ENCODE measurements around the gene HDHD5.
A peak's percentile ranks its signal among the peaks of the same experiment; 100 is the strongest.

HDHD5 gene

GRCh38 chr22:17192186-17192585 is 33.1 kb upstream of the HDHD5 start:
- H3K9ac ChIP-seq (ENCODE audit: insufficient read length, low read depth), result no peak overlapping the region
- H3K36me3 ChIP-seq (ENCODE audit: insufficient read depth, insufficient read length, low read length), result peaks cover 12% of the 10 kb centered on the region
- peaks cover 2% of the 10 kb centered on the region for H3K4me1 ChIP-seq (ENCODE audit: insufficient read depth, insufficient read length)
- no peak overlapping the region for H3K4me3 ChIP-seq (ENCODE audit: insufficient read length, low read depth)
- no peaks in the 10 kb centered on the region for H3K9me3 ChIP-seq (ENCODE audit: insufficient read depth, low read length)
- DNase-seq (ENCODE audit: low read depth, low spot score), result no peak
- no peak for TF ChIP-seq ZNF274 (IDR thresholded peaks at IDR 0.05; ENCODE audit: low read depth, low read length)
- TF ChIP-seq YY1 (IDR thresholded peaks at IDR 0.05; ENCODE audit: insufficient read depth, insufficient read length), result no peak
- H3K27me3 ChIP-seq (ENCODE audit: insufficient read depth, insufficient read length), result no peaks in the 10 kb centered on the region

- no peaks in the 10 kb centered on the region for H3K9me3 ChIP-seq (ENCODE audit: insufficient read depth, low read length)
- H3K27me3 ChIP-seq (ENCODE audit: insufficient read depth, insufficient read length), result no peaks in the 10 kb centered on the region
- peaks cover 12% of the 10 kb centered on the region for H3K36me3 ChIP-seq (ENCODE audit: insufficient read depth, insufficient read length, low read length)
- no peak overlapping the region for H3K4me3 ChIP-seq (ENCODE audit: insufficient read length, low read depth)
- no peak overlapping the region for H3K9ac ChIP-seq (ENCODE audit: insufficient read length, low read depth)
- H3K4me1 ChIP-seq (ENCODE audit: insufficient read depth, insufficient read length), result peaks cover 2% of the 10 kb centered on the region
- DNase-seq (ENCODE audit: low read depth, low spot score), result no peak
- no peak for TF ChIP-seq ZNF274 (IDR thresholded peaks at IDR 0.05; ENCODE audit: low read depth, low read length)
- no peak for TF ChIP-seq SUZ12 (IDR thresholded peaks at IDR 0.05; ENCODE audit: extremely low read depth, insufficient read depth, insufficient read length)
- no peak for TF ChIP-seq YY1 (IDR thresholded peaks at IDR 0.05; ENCODE audit: insufficient read depth, insufficient read length)
Measured at GRCh38 chr22:17191163-17191784, 32.2 kb upstream of the HDHD5 start.

DNA sequence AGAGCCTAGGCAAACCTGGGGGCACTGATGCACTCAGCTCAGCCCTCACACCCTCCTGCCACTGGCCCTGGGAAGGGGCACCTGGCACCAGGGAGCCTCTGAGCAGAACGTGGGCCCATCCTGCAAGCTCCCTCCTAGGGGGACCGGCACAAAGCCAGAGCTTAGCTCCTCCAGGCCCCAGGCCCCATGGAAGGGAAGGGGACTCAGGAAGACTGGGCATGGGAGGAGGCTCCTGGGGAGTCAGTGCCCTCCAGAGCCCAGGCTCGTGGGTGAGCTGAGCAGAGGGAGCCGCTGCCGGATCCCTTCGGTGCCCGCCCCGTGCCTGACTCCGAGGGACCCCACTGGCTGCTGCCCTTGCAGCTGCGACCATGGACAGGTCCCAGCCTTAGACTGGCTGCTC is 31.6 kb upstream of the HDHD5 start:
- H3K36me3 ChIP-seq (ENCODE audit: insufficient read depth, insufficient read length, low read length), result peaks cover 16% of the 10 kb centered on the region
- H3K9me3 ChIP-seq (ENCODE audit: insufficient read depth, low read length), result no peaks in the 10 kb centered on the region
- H3K27me3 ChIP-seq (ENCODE audit: insufficient read depth, insufficient read length), result no peaks in the 10 kb centered on the region
- no peak for DNase-seq (ENCODE audit: low read depth, low spot score)
- H3K9ac ChIP-seq (ENCODE audit: insufficient read length, low read depth), result no peak overlapping the region
- peaks cover 2% of the 10 kb centered on the region for H3K4me1 ChIP-seq (ENCODE audit: insufficient read depth, insufficient read length)
- no peak for TF ChIP-seq YY1 (IDR thresholded peaks at IDR 0.05; ENCODE audit: insufficient read depth, insufficient read length)
- no peak for TF ChIP-seq ZNF274 (IDR thresholded peaks at IDR 0.05; ENCODE audit: low read depth, low read length)
- no peak for TF ChIP-seq SUZ12 (IDR thresholded peaks at IDR 0.05; ENCODE audit: extremely low read depth, insufficient read depth, insufficient read length)
- H3K4me3 ChIP-seq (ENCODE audit: insufficient read length, low read depth), result no peak overlapping the region

- no peak for TF ChIP-seq ZNF274 (IDR thresholded peaks at IDR 0.05; ENCODE audit: low read depth, low read length)
- Histone ChIP-seq H3K27me3 (ENCODE audit: insufficient read depth, insufficient read length) (no peaks in the 10 kb centered on the region), H3K4me3 (ENCODE audit: insufficient read length, low read depth) (no peak overlapping the region), H3K9ac (ENCODE audit: insufficient read length, low read depth) (no peak overlapping the region), H3K9me3 (ENCODE audit: insufficient read depth, low read length) (no peaks in the 10 kb centered on the region), H3K36me3 (ENCODE audit: insufficient read depth, insufficient read length, low read length) (peaks cover 2% of the 10 kb centered on the region), H3K4me1 (ENCODE audit: insufficient read depth, insufficient read length) (no peaks in the 10 kb centered on the region)
- DNase-seq (ENCODE audit: low read depth, low spot score), result no peak
Measured at GRCh38 chr22:17176715-17177114, 17.6 kb upstream of the HDHD5 start.

- Histone ChIP-seq H3K4me3 (ENCODE audit: insufficient read length, low read depth) (peak overlapping the region; percentile 63), H3K9ac (ENCODE audit: insufficient read length, low read depth) (peak overlapping the region; percentile 79), H3K27me3 (ENCODE audit: insufficient read depth, insufficient read length) (no peaks in the 10 kb centered on the region), H3K4me1 (ENCODE audit: insufficient read depth, insufficient read length) (no peaks in the 10 kb centered on the region), H3K36me3 (ENCODE audit: insufficient read depth, insufficient read length, low read length) (no peaks in the 10 kb centered on the region), H3K9me3 (ENCODE audit: insufficient read depth, low read length) (no peaks in the 10 kb centered on the region)
- no peak for DNase-seq (ENCODE audit: low read depth, low spot score)
- TF ChIP-seq YY1 (IDR thresholded peaks at IDR 0.05; ENCODE audit: insufficient read depth, insufficient read length), result no peak
- TF ChIP-seq ZNF274 (IDR thresholded peaks at IDR 0.05; ENCODE audit: low read depth, low read length), result no peak
- no peak for TF ChIP-seq SUZ12 (IDR thresholded peaks at IDR 0.05; ENCODE audit: extremely low read depth, insufficient read depth, insufficient read length)
Measured at GRCh38 chr22:17172029-17172833, 13.2 kb upstream of the HDHD5 start.

DNA sequence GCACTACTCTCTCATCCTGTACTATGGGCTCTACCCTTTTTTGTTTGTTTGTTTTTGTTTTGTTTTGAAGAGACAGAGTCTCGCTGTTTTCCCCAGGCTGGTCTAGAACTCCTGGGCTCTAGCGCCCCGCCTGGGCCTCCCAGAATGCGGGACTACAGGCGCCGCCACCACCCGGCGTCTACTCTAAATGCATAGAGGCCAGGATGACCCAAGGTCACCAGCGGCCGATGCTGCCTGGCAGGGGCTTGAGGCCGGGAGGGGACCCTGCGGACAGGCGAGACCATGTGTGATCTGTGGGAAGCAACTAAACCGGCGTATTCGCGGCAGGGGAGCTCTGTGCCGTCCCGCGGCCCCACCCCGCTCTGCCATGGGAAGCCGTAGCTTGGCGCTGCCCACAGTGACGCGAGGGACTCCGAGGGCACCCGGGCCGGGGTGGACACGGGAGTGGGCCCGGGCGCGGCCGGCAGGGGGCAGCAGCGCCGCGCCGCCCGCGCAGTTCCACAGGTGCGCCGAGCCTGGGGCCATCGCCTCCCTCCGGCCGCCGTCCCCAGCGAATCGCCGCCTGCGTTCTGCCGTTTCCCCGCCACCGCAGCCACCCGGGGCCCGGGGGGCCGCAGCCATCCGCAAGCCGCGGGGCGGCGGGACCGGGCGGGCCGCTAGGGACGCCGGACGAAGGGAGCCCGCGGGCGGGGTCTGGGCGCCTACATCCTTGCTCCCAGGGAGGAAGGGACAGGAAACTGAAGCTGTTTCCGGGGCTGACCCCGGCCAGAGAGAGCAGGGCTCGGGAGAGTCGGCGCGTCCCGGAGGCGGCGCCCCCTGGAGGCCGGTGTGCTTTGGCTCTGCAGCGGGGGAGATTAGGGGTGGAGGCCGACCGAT is 12.3 kb upstream of the HDHD5 start:
- DNase-seq (ENCODE audit: low read depth, low spot score), result peak; percentile 69

DNA sequence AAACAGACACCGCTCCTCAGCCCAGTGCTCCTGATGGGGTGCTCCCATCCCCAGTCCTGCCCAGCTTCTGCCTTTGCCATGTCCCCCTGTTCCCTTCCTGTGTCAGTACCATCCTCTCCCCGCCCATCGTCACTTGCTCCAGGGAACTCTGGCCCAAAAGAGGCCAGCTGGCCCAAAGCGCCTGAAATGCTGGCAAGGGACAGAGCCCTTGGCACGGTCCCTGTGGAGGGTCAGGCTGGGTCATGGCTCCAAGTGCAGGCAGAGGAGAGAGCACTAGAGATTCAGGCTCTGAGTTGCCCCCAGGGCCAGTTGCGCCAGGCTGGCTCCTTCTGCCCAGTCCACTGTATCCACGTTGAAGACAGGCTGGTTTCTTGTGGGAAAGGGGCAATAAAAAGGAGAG is 8.4 kb upstream of the HDHD5 start:
- Histone ChIP-seq H3K9me3 (ENCODE audit: insufficient read depth, low read length) (no peaks in the 10 kb centered on the region), H3K4me1 (ENCODE audit: insufficient read depth, insufficient read length) (no peaks in the 10 kb centered on the region), H3K4me3 (ENCODE audit: insufficient read length, low read depth) (no peak overlapping the region), H3K36me3 (ENCODE audit: insufficient read depth, insufficient read length, low read length) (no peaks in the 10 kb centered on the region), H3K9ac (ENCODE audit: insufficient read length, low read depth) (no peak overlapping the region), H3K27me3 (ENCODE audit: insufficient read depth, insufficient read length) (no peaks in the 10 kb centered on the region)
- TF ChIP-seq SUZ12 (IDR thresholded peaks at IDR 0.05; ENCODE audit: extremely low read depth, insufficient read depth, insufficient read length) (no peak), YY1 (IDR thresholded peaks at IDR 0.05; ENCODE audit: insufficient read depth, insufficient read length) (no peak), ZNF274 (IDR thresholded peaks at IDR 0.05; ENCODE audit: low read depth, low read length) (no peak)
- no peak for DNase-seq (ENCODE audit: low read depth, low spot score)

More for the DNA sequence above, 12.3 kb upstream of the HDHD5 start:
- Histone ChIP-seq H3K27me3 (ENCODE audit: insufficient read depth, insufficient read length) (no peaks in the 10 kb centered on the region), H3K36me3 (ENCODE audit: insufficient read depth, insufficient read length, low read length) (no peaks in the 10 kb centered on the region), H3K4me3 (ENCODE audit: insufficient read length, low read depth) (peak overlapping the region; percentile 63), H3K4me1 (ENCODE audit: insufficient read depth, insufficient read length) (no peaks in the 10 kb centered on the region), H3K9me3 (ENCODE audit: insufficient read depth, low read length) (no peaks in the 10 kb centered on the region), H3K9ac (ENCODE audit: insufficient read length, low read depth) (peak overlapping the region; percentile 79)
- TF ChIP-seq SUZ12 (IDR thresholded peaks at IDR 0.05; ENCODE audit: extremely low read depth, insufficient read depth, insufficient read length), result no peak
- no peak for TF ChIP-seq YY1 (IDR thresholded peaks at IDR 0.05; ENCODE audit: insufficient read depth, insufficient read length)
- no peak for TF ChIP-seq ZNF274 (IDR thresholded peaks at IDR 0.05; ENCODE audit: low read depth, low read length)

Measured in NT2/D1 (cell line).